ACC112 (cell line): ENCODE data around the gene KPNB1.

Experiments
- H2AFZ ChIP-seq: fragments of 200-600 bp; sonication (generic); one replicate; pipeline ENCODE4 v1.6.0; 2017; ENCODE audit warnings: antibody characterized with exemption, low read length; ENCODE audit not compliant: unreplicated experiment
- H3K27ac ChIP-seq: fragments of 200-600 bp; sonication (generic); 2 replicates; pipeline ENCODE4 v1.5.1; 2014; ENCODE audit warnings: low read depth, mild to moderate bottlenecking, antibody characterized with exemption, low read length, moderate library complexity
- H3K27me3 ChIP-seq: fragments of 200-600 bp; sonication (generic); 2 replicates; pipeline ENCODE4 v1.6.1; 2014; ENCODE audit warnings: mild to moderate bottlenecking, antibody characterized with exemption, low read length, moderate library complexity, mixed read lengths; ENCODE audit not compliant: insufficient read depth
- H3K36me3 ChIP-seq: fragments of 200-600 bp; sonication (generic); 2 replicates; pipeline ENCODE4 v1.6.1; 2016; ENCODE audit warnings: mild to moderate bottlenecking, antibody characterized with exemption, low read length, moderate library complexity, mixed read lengths; ENCODE audit not compliant: insufficient read depth
- H3K4me1 ChIP-seq: fragments of 200-600 bp; sonication (generic); one replicate; pipeline ENCODE4 v1.6.1; 2016; ENCODE audit warnings: low read length, mixed read lengths; ENCODE audit not compliant: insufficient read depth, unreplicated experiment, control insufficient read depth
- H3K4me3 ChIP-seq: fragments of 200-600 bp; sonication (generic); 2 replicates; pipeline ENCODE4 v1.5.1; 2014; ENCODE audit warnings: mild to moderate bottlenecking, low read depth, low read length
- H3K79me2 ChIP-seq: fragments of 200-600 bp; sonication (generic); one replicate; pipeline ENCODE4 v1.6.0; 2016; ENCODE audit warnings: low read length; ENCODE audit not compliant: control insufficient read depth, unreplicated experiment, insufficient read depth

The KPNB1 gene

DNA sequence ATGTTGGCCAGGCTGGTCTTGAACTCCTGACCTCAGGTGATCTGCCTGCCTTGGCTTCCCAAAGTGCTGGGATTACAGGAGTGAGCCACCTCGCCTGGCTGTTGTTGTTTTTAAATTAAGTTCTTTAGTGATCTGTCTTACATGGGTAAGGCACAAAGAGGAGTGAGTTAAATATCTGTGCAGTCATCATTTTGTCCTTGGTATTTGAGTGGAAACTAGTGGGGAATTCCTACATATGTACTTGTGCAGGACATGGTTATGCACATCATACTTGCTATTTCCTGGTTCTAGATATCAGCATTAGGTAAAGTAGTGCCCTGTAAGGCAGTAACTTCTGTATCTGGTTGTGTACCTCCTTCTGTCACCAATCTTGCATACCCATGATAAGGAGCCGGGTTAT, 3.7 kb downstream of the KPNB1 start:
- Histone ChIP-seq H3K27ac (no peak overlapping the region), H3K27me3 (no peaks in the 10 kb centered on the region), H3K36me3 (peaks cover 62% of the 10 kb centered on the region), H2AFZ (no peak overlapping the region), H3K4me1 (peaks cover 36% of the 10 kb centered on the region), H3K79me2 (peaks cover 78% of the 10 kb centered on the region), H3K4me3 (no peak overlapping the region; the same call in 1 of the 2 replicates)

DNA sequence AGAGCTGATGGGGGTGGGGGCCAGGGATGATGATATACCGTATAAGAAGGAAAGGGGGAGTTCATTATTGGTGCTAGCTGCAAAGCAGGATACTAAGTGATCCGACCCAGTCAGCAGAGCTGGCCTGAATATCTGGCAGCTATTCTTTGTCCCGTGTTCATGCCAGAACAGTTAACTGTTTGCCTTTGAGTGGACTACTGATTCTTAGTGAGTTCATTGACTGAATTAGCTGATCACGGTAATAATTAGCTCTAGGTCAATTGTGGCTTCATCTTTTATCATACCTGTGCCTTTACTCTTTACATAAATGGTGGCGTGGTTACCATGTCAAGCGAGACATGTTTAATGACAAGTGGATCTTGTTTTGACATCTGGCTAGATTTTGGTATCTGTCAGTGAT, 5.3 kb downstream of the KPNB1 start:
- Histone ChIP-seq H3K4me1 (peaks cover 36% of the 10 kb centered on the region), H3K4me3 (peak overlapping the region; percentile 52), H3K36me3 (peaks cover 67% of the 10 kb centered on the region), H3K27ac (no peak overlapping the region), H2AFZ (no peak overlapping the region), H3K27me3 (no peaks in the 10 kb centered on the region), H3K79me2 (peaks cover 84% of the 10 kb centered on the region)

DNA sequence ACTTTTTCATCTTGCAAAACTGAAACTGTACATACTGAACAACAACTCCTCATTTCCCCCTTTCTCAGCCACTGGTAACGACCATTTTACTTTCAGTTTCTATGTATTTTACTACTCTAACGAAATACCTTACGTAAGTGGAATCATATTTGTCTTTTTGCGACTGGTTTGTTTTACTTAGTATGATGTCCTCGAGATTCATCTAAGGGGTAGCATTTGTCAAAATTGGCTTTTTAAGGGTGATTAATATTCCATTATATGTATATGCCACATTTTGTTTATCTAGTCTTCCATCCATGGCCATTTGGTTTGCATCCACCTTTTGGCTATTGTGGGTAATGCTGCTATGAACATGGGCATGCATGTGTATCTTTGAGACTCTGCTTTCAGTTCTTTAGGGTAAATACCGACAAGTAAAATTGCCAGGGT, 10.4 kb downstream of the KPNB1 start:
- Histone ChIP-seq H3K27me3 (no peaks in the 10 kb centered on the region), H3K4me1 (peaks cover 8% of the 10 kb centered on the region), H2AFZ (no peak overlapping the region), H3K36me3 (peaks cover 60% of the 10 kb centered on the region), H3K4me3 (no peak overlapping the region), H3K79me2 (peaks cover 55% of the 10 kb centered on the region), H3K27ac (peak overlapping the region; percentile 14; the same call in 1 of the 2 replicates)

DNA sequence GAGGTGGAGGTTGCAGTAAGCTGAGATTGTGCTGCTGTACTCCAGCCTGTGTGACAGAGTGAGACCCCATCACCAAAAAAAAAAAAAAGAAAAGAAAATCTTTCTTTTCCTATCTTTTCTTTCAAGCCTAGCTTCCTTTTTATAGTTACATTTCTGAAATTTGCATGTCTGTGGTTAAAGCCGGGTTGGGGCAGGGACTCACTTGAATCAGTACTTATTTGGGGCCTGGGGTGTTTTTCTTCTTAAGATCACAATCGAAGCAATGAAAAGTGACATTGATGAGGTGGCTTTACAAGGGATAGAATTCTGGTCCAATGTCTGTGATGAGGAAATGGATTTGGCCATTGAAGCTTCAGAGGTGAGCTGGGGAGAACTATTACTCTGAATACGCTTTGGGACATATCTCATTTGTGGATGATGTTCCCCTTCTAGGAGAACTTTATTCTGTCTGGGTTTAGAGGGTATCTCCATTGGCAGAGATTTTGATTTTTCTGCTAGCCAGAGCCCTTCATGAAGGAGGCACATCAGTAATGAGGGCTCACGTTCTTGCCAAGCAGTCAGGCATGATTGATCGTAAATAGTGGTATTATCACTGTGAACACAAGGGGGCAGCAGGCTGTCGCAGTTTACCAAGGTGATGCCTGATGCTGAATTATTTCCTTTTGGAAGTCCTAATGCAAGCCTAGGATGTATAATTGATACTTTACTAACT, 14.3 kb downstream of the KPNB1 start:
- no peak overlapping the region for H3K27ac ChIP-seq
- no peak overlapping the region for H3K4me3 ChIP-seq
- no peak overlapping the region for H2AFZ ChIP-seq
- no peaks in the 10 kb centered on the region for H3K27me3 ChIP-seq
- H3K4me1 ChIP-seq, result peaks cover 14% of the 10 kb centered on the region
- peaks cover 31% of the 10 kb centered on the region for H3K79me2 ChIP-seq
- peaks cover 53% of the 10 kb centered on the region for H3K36me3 ChIP-seq

DNA sequence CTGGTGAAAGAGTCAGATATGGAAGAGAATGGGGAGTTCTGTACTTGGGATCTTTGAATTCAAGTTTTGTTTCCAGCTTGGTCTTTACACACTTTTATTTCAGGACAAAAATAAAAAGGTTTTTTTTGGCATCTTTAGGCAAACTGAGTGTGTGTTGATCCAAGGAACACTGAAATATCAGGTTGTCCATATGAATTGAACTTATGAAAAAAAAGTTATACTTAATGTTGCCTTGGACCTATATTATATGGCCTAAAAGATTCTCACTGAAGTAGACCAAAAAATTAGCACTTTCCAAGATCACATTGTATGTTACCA, 14.9 kb downstream of the KPNB1 start:
- Histone ChIP-seq H3K27me3 (no peaks in the 10 kb centered on the region), H3K79me2 (peaks cover 33% of the 10 kb centered on the region), H3K4me1 (peaks cover 14% of the 10 kb centered on the region), H3K4me3 (no peak overlapping the region), H3K36me3 (peaks cover 58% of the 10 kb centered on the region), H3K27ac (no peak overlapping the region), H2AFZ (no peak overlapping the region)

DNA sequence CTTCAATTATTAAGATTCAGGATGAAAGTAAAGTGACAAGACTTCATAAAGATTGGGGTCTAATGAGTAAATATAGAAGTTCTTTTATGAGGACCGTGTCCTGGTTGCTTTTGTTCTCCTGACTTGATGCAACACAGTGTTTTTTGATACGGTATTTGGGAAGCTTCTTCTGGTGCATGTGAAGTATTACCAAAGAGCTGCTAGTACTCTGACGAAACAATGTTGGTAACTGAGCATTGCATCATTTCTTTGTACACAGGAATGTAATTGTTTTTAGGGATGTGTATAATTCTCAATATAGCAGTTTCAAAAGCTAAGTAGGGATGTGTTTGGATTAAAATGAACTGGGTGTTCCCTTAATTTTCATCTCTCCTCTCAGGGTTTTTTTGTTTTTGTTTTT, 15.9 kb downstream of the KPNB1 start:
- Histone ChIP-seq H3K4me3 (no peak overlapping the region), H3K27me3 (no peaks in the 10 kb centered on the region), H2AFZ (no peak overlapping the region), H3K79me2 (peaks cover 31% of the 10 kb centered on the region), H3K4me1 (peaks cover 10% of the 10 kb centered on the region), H3K27ac (no peak overlapping the region; the same call in 1 of the 2 replicates), H3K36me3 (peaks cover 61% of the 10 kb centered on the region)

DNA sequence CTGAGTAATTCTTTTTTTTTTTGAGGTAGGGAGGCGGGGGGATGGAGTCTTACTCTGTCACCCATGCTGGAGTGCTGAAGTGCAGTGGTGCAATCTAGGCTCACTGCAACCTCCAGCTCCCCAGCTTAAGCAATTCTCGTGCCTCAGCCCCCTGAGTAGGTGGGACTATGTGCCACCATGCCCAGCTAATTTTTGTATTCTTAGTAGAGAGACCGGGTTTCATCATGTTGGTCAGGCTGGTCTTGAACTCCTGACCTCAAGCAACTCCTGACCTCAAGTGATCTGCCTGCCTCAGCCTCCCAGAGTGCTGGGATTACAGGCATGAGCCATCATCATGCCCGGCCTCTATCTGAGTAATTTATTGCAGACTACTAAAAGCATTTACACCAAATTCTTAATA, 19.4 kb downstream of the KPNB1 start:
- H3K4me1 ChIP-seq, result peaks cover 10% of the 10 kb centered on the region
- peaks cover 32% of the 10 kb centered on the region for H3K79me2 ChIP-seq
- no peaks in the 10 kb centered on the region for H3K27me3 ChIP-seq

DNA sequence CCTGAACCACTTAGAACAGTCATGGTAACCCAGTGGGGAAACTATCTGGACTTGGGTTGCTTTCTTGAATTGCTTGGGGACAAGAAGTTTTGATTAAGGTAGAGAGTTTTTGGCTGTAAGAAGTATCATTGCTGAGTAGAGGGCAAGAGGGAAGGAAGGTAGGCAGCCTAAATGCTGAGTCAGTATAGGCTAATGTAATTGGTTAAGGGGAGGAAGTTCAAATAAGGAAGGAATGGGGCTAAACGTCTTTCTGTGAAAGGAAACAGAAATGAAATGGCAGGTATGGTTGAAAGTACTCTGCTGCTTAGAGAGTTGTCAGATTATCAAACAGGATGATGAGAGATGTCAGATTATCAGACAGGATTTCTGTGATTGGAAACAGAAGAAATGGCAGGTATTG, 20.3 kb downstream of the KPNB1 start:
- H3K4me3 ChIP-seq, result no peak overlapping the region
- no peak overlapping the region for H2AFZ ChIP-seq
- H3K79me2 ChIP-seq, result peaks cover 25% of the 10 kb centered on the region
- H3K36me3 ChIP-seq, result peaks cover 68% of the 10 kb centered on the region
- H3K27me3 ChIP-seq, result no peaks in the 10 kb centered on the region
- peaks cover 9% of the 10 kb centered on the region for H3K4me1 ChIP-seq
- peak overlapping the region; percentile 21; the same call in 1 of the 2 replicates for H3K27ac ChIP-seq

More for the DNA sequence above, 19.4 kb downstream of the KPNB1 start:
- no peak overlapping the region for H3K27ac ChIP-seq
- no peak overlapping the region for H3K4me3 ChIP-seq
- H3K36me3 ChIP-seq, result peaks cover 66% of the 10 kb centered on the region
- no peak overlapping the region for H2AFZ ChIP-seq

DNA sequence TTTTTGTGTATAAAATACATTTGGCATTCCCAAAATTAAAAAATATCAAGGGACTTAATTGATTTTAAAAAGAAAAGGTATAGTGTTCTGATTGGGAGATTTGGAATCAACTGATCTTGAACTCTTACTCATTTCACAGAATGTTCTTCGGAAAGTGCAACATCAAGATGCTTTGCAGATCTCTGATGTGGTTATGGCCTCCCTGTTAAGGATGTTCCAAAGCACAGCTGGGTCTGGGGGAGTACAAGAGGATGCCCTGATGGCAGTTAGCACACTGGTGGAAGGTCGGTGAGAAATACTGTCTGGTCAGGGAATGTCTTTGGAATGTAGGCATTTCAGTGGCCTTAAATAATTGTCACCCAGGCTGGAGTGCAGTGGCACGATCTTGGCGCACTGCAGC, 24.8 kb downstream of the KPNB1 start:
- no peak overlapping the region for H2AFZ ChIP-seq
- H3K79me2 ChIP-seq, result peaks cover 22% of the 10 kb centered on the region
- no peak overlapping the region for H3K4me3 ChIP-seq
- H3K27me3 ChIP-seq, result no peaks in the 10 kb centered on the region
- H3K27ac ChIP-seq, result no peak overlapping the region
- no peaks in the 10 kb centered on the region for H3K4me1 ChIP-seq
- H3K36me3 ChIP-seq, result peaks cover 73% of the 10 kb centered on the region

DNA sequence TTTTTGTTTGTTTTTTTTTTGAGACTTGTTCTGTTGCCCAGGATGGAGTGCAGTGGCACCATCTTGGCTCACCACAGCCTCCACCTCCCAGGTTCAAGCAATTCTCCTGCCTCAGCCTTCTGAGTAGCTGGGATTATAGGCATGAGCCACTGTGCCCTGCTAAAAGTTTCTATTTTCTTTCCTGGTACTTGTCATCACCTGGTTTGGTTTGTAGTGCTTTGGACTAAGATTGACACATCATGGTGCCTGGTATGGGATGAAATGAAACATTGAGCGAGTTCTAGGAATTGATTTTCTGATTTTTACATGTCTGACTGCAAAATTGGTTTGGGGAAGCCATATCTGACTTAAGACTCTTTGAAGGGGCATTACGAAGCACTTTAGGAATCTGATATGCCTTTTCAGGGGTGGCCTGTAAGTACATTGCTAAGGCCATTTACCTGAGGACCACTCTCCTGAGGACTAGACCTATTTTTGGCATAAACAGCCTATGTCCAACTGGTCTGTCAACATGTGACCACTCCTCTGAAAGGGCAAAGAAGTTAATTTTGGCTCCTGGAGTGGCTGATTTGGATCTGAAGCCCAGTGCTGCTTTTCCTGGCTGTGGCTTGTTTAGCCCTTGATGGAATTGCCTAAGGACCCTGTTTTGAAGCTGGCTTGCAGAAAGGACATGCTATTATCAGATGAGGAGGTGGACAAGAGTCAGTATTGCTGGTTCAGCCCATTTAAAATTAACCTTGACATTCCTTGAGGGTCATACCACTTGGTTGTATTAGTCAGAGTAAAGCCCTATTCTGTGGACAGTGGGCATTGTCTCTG, 25.9 kb downstream of the KPNB1 start:
- H3K27me3 ChIP-seq, result no peaks in the 10 kb centered on the region
- H3K4me1 ChIP-seq, result no peaks in the 10 kb centered on the region
- H3K79me2 ChIP-seq, result peaks cover 16% of the 10 kb centered on the region
- peaks cover 72% of the 10 kb centered on the region for H3K36me3 ChIP-seq
- H3K27ac ChIP-seq, result no peak overlapping the region
- no peak overlapping the region for H2AFZ ChIP-seq
- no peak overlapping the region for H3K4me3 ChIP-seq

DNA sequence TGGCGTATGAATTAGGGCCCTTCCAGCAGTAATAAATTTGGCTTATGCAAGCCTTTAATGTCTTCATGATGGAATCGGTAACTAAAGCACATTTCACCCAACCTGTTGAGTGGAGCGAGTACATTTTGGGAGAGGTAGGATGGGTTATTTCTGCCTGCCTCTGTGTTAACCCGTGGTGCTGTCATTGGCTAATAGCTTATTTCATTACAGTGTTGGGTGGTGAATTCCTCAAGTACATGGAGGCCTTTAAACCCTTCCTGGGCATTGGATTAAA, 26.4 kb downstream of the KPNB1 start:
- Histone ChIP-seq H3K36me3 (peaks cover 71% of the 10 kb centered on the region), H2AFZ (no peak overlapping the region), H3K27ac (no peak overlapping the region), H3K4me3 (no peak overlapping the region), H3K79me2 (peaks cover 16% of the 10 kb centered on the region), H3K27me3 (no peaks in the 10 kb centered on the region), H3K4me1 (no peaks in the 10 kb centered on the region)
